WTC11 (cell line): ENCODE results near the gene ZNRF3. TPM values are rescaled to one million over a fixed set of nuclear protein-coding genes. Genes with fewer than 3 reads are reported as not detected.
A peak's percentile ranks its signal among the peaks of the same experiment; 100 is the strongest.

Source experiments
- ATAC-seq: fragments of 200-7000 bp; cut with Tn5 transposase; 2 replicates; pipeline ENCODE4 v1.10.0; 2021; ENCODE audit warnings: mild to moderate bottlenecking, moderate library complexity
- CTCF ChIA-PET: fragments of 300-600 bp; sonication (Branson Sonifier 250); formaldehyde crosslinking; loops from one replicate; lab custom pipeline; 2021; ENCODE audit warnings: antibody characterized with exemption; lab: Charles Lee
- POLR2A ChIA-PET: fragments of 350-600 bp; sonication (Branson Sonifier 250); formaldehyde crosslinking; loops from one replicate; lab custom pipeline; 2021; ENCODE audit warnings: antibody characterized with exemption; lab: Charles Lee
- DNase-seq: peaks from one replicate; pipeline ENCODE4 v3.0.0; 2021; ENCODE audit warnings: low spot score
- H3K27ac Mint-ChIP-seq: 2 replicates; pipeline ENCODE4 v1.8.0; 2021; ENCODE audit warnings: mixed read lengths
- H3K27me3 Mint-ChIP-seq: 2 replicates; pipeline ENCODE4 v1.8.0; 2021; ENCODE audit warnings: low read depth, mild to moderate bottlenecking, moderate library complexity, mixed read lengths
- H3K36me3 Mint-ChIP-seq: 2 replicates; pipeline ENCODE4 v1.8.0; 2021; ENCODE audit warnings: mixed read lengths
- H3K4me1 Mint-ChIP-seq: 2 replicates; pipeline ENCODE4 v1.8.0; 2022; ENCODE audit warnings: mixed read lengths
- H3K4me3 Mint-ChIP-seq: 2 replicates; pipeline ENCODE4 v1.8.0; 2021; ENCODE audit warnings: mild to moderate bottlenecking, moderate library complexity, mixed read lengths
- H3K9me3 Mint-ChIP-seq: 2 replicates; pipeline ENCODE4 v1.8.0; 2021; ENCODE audit warnings: mixed read lengths
- AR ChIP-seq: fragments of 250-450 bp; sonication (Bioruptor Pico); IDR thresholded peaks from 2 replicates; pipeline ENCODE4 v1.9.0; 2021; ENCODE audit warnings: mild to moderate bottlenecking
- CREM ChIP-seq: sonication (generic); formaldehyde crosslinking; IDR thresholded peaks from 2 replicates; pipeline ENCODE4 v1.8.1; 2022; ENCODE audit warnings: mild to moderate bottlenecking, missing genetic modification reagents, moderate library complexity
- CTCF ChIP-seq: fragments of 200-600 bp; IDR thresholded peaks from 2 replicates; pipeline ENCODE4 v1.8.0; 2022; ENCODE audit warnings: antibody characterized with exemption
- EMX1 ChIP-seq: fragments of 250-450 bp; sonication (Bioruptor Pico); IDR thresholded peaks from 2 replicates; pipeline ENCODE4 v1.8.0; 2021; ENCODE audit warnings: mild to moderate bottlenecking
- ESRRA ChIP-seq: sonication (generic); formaldehyde crosslinking; IDR thresholded peaks from 2 replicates; pipeline ENCODE4 v1.8.1; 2022; ENCODE audit warnings: mild to moderate bottlenecking, missing genetic modification reagents, borderline replicate concordance
- FOXP4 ChIP-seq: sonication (generic); formaldehyde crosslinking; IDR thresholded peaks from 2 replicates; pipeline ENCODE4 v1.8.0; 2022; ENCODE audit warnings: mild to moderate bottlenecking, missing genetic modification reagents
- KAT7 ChIP-seq: sonication (generic); formaldehyde crosslinking; IDR thresholded peaks from 2 replicates; pipeline ENCODE4 v1.8.1; 2023; ENCODE audit warnings: missing genetic modification reagents, mild to moderate bottlenecking, borderline replicate concordance
- MAX ChIP-seq: sonication (generic); formaldehyde crosslinking; IDR thresholded peaks from 2 replicates; pipeline ENCODE4 v1.8.0; 2022; ENCODE audit warnings: mild to moderate bottlenecking, missing genetic modification reagents
- STAT6 ChIP-seq: sonication (generic); formaldehyde crosslinking; conservative IDR thresholded peaks from 2 replicates; pipeline ENCODE4 v1.8.1; 2023; ENCODE audit warnings: mild to moderate bottlenecking, low read depth, missing genetic modification reagents, moderate library complexity
- ZNF263 ChIP-seq: sonication (generic); formaldehyde crosslinking; IDR thresholded peaks from 2 replicates; pipeline ENCODE4 v1.8.1; 2022; ENCODE audit warnings: low read depth, mild to moderate bottlenecking, moderate library complexity, missing genetic modification reagents
- ZNF317 ChIP-seq: sonication (generic); formaldehyde crosslinking; IDR thresholded peaks from 2 replicates; pipeline ENCODE4 v1.8.1; 2023; ENCODE audit warnings: low read depth, mild to moderate bottlenecking, moderate library complexity, missing genetic modification reagents, borderline replicate concordance
- ZNF396 ChIP-seq: fragments of 250-450 bp; sonication (Bioruptor Pico); IDR thresholded peaks from 2 replicates; pipeline ENCODE4 v1.8.0; 2021; ENCODE audit warnings: mild to moderate bottlenecking, moderate library complexity, borderline replicate concordance
- ZSCAN18 ChIP-seq: fragments of 250-450 bp; sonication (Bioruptor Pico); IDR thresholded peaks from 2 replicates; pipeline ENCODE4 v2.1.2; 2022; ENCODE audit warnings: mild to moderate bottlenecking, moderate library complexity
- total RNA-seq: library from RNA; stranded (reverse); gene quantifications from 3 replicates; pipeline ENCODE4 v1.2.3, GENCODE V29; 2021

ZNRF3 gene
- total RNA-seq, 1 experiment from 2014 or later: 25.4 TPM

GRCh38 chr22:28846994-28847393, 36.4 kb upstream of the ZNRF3 start (continued):
- TF ChIP-seq ZSCAN18 (no peak), AR (CRISPR knock-in tag) (no peak), ZNF396 (CRISPR knock-in tag) (no peak)

- H3K36me3 Mint-ChIP-seq: no peaks in the 10 kb centered on the region
- 0 out of 2 replicates have a peak, but pooled peaks cover 3% of the 10 kb centered on the region for H3K4me1 Mint-ChIP-seq
- peak; percentile 73 for ATAC-seq
- no peak overlapping the region for H3K27ac Mint-ChIP-seq
- H3K27me3 Mint-ChIP-seq: no peaks in the 10 kb centered on the region
- H3K9me3 Mint-ChIP-seq: no peaks in the 10 kb centered on the region
- DNase-seq: peak; percentile 51
- ChIA-PET POLR2A (interaction anchor here (1.0 kb wide), 1 partner anchor 185 kb away, joined by 4 read pairs; no protein-coding TSS in a partner anchor), CTCF (interaction anchor here (0.5 to 2.8 kb wide), 40 partner anchors 11 to 1251 kb away, joined by 3 to 60 read pairs (median 3); partner anchors contain the start of genes C22orf31 and ZNRF3)
- no peak overlapping the region for H3K4me3 Mint-ChIP-seq
- no peak for TF ChIP-seq FOXP4 (CRISPR knock-in tag)
- TF ChIP-seq ESRRA: no peak
- peak; percentile 72 for TF ChIP-seq CTCF
Measured at GRCh38 chr22:28855355-28856094, 27.8 kb upstream of the ZNRF3 start.

GRCh38 chr22:28856095-28856455, 27.3 kb upstream of the ZNRF3 start:
- Mint-ChIP-seq H3K4me3 (no peak overlapping the region), H3K9me3 (no peaks in the 10 kb centered on the region), H3K4me1 (0 out of 2 replicates have a peak, but pooled peaks cover 3% of the 10 kb centered on the region), H3K36me3 (no peaks in the 10 kb centered on the region), H3K27me3 (no peaks in the 10 kb centered on the region), H3K27ac (no peak overlapping the region)
- POLR2A ChIA-PET: interaction anchor here (1.0 kb wide), 1 partner anchor 185 kb away, joined by 4 read pairs; no protein-coding TSS in a partner anchor
- TF ChIP-seq KAT7 (CRISPR knock-in tag): no peak
- TF ChIP-seq STAT6 (CRISPR knock-in tag): no peak
- TF ChIP-seq CREM (CRISPR knock-in tag): no peak
- no peak for TF ChIP-seq EMX1 (CRISPR knock-in tag)
- TF ChIP-seq ZNF317 (CRISPR knock-in tag): no peak
- no peak for TF ChIP-seq MAX
- no peak for TF ChIP-seq ZNF263
- ATAC-seq (no peak), DNase-seq (no peak)
- CTCF ChIA-PET: interaction anchor here (0.5 to 2.8 kb wide), 26 partner anchors 10 to 1250 kb away, joined by 3 to 60 read pairs (median 4); partner anchors contain the start of gene ZNRF3
